HG03103 (cell line): ENCODE data around the gene DYNLT5.
"Not testable (repeated sequence)": the region's sequence is repeated elsewhere in the genome, so short reads cannot be mapped to it uniquely, and the experiment has no call there.

Experiments used
- ATAC-seq: cut with Tn5 transposase; IDR thresholded peaks from one replicate; pipeline ENCODE4 v1.9.1; 2021; ENCODE audit warnings: low read depth; ENCODE audit not compliant: unreplicated experiment

DYNLT5 gene

DNA sequence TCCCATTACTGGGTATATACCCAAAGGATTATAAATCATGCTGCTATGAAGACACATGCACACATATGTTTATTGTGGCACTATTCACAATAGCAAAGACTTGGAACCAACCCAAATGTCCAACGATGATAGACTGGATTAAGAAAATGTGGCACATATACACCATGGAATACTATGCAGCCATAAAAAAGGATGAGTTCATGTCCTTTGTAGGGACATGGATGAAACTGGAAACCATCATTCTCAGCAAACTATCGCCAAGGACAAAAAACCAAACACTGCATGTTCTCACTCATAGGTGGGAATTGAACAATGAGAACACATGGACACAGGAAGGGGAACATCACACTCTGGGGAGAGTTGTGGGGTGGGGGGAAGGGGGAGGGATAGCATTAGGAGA, 33.5 kb downstream of the DYNLT5 start:
- not testable (repeated sequence) for ATAC-seq

DNA sequence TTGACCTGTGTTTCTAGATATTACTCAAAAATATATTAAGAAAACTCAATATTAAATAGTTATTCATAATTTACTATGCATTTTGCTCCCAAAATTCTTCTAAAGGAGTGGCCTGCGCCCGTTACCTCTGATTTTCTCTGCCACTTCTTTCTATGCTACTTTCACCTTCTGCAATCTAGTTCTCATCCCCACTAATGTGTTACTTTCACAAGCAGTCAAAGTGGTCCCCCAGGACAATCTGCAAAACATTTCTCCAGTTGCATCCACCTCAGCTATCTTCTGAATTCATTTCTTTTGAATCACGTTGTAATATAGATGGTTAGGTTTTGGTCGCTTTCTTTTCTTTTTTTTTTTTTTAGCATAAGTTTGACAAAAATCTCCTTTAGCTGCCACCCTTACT, 35.4 kb downstream of the DYNLT5 start:
- no peak for ATAC-seq

GRCh38 chr1:66788231-66788939, 36.1 kb downstream of the DYNLT5 start:
- ATAC-seq = peak; percentile 76

DNA sequence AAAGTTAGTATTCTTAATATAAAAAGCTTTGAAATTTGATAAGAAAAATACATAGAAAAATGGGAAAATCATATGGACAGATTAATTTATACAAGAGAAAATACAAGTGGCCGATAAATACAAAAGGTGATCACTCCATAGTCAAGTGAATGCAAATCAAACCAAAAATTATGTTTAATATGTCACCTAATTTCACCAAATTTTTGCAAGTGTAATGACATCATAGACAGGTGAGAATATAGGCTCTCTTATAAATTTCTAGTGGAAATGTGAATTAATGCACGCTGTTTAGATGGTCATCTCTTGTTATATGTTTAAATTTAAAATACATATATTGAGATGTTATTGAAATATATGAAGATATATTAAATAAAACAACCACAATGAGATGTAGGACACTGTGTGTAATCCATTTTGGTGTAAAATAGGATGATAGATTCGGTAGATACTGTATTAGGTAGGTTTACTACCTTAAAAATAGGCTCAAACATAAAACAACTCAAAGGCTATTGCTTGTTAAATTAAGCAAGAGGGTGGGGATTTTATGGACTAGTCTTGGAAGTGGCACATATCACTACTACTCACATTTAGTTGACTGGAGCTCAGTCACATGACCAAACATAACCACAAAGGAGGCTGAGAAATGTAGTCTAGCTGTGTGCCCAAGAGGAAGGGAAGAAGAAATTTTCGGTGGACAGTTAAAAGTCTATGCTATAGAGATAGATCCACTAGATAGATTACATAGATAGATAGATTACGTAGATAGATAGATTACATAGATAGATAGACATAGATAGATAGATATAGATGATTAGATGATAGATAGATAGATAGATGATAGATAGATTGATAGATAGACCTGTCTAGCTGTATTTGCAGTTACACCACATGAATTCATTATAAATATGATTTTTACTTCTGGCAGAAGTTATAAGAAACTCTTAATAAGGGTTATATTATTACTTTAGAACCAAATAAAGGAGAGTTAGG, 39.7 kb downstream of the DYNLT5 start:
- ATAC-seq = no peak

DNA sequence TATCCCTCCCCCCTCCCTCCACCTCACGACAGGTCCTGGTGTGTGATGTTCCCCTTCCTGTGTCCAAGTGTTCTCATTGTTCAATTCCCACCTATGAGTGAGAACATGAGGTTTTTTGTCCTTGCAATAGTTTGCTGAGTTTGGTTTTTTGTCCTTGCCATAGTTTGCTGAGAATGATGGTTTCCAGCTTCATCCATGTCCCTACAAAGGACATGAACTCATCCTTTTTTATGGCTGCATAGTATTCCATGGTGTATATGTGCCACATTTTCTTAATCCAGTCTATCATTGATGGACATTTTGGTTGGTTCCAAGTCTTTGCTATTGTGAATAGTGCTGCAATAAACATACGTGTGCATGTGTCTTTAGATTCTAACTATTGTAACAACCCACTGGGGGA, 43.6 kb downstream of the DYNLT5 start:
- ATAC-seq = not testable (repeated sequence)

DNA sequence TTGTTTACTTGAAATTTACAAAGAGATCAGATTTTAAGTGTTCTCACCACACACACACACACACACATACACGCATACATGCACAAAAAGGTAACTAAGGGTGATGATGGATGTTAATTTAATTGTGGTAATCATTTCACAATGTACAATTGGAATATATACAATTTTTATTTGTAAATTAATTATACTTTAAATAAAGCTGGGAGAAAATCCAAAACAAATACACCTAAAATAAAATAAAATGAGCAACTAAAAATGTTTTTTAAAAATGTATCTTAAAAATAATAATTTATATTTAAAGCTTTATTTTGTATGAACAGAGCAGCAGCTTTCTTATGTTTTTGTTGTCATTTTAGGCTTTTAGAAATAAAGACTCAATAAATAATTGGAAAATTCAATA, 57.0 kb downstream of the DYNLT5 start:
- no peak for ATAC-seq

GRCh38 chr1:66809736-66810326, 57.6 kb downstream of the DYNLT5 start:
- ATAC-seq = no peak

DNA sequence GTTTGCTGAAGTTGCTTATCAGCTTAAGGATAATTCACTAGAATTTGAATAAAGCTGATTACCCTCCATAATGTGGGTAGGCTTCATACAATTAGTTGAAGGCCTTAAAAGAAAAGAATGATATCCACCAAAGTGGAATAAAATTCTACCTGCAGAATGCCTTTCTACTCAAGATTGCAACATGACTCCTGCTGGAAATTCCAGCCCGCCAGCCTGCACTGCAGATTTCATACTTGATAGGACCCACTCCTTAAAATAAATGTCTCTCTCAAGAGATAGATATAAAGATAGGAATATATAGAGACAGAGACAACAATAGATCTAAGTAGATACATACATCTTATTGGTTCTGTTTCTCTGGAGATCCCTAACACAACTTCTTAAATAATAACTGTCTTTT, 72.5 kb downstream of the DYNLT5 start:
- no peak for ATAC-seq
